HepG2 (cell line): Measurements from ENCODE around the gene PCSK6. TPM values are rescaled to one million over a fixed set of nuclear protein-coding genes. Genes with fewer than 3 reads are reported as not detected.

ENCODE experiments used
- ELF1 ChIP-seq: sonication (generic); formaldehyde crosslinking; IDR thresholded peaks from 2 replicates; pipeline ENCODE4 v1.4.0; 2020; ENCODE audit warnings: missing genetic modification reagents
- EP300 ChIP-seq, 3 experiments: sonication (generic) in 1 of 3; formaldehyde crosslinking in 1 of 3; IDR thresholded peaks; 2 replicates each; pipeline versions ENCODE4 v1.5.1 to v1.6.1; 2011 to 2020; ENCODE audit warnings: low read depth in 2 of 3, low read length in 2 of 3, borderline replicate concordance in 1 of 3, improper control_type of control experiment in 1 of 3, mild to moderate bottlenecking in 1 of 3, missing genetic modification reagents in 1 of 3, moderate library complexity in 1 of 3
- HDAC2 ChIP-seq: sonication (generic); formaldehyde crosslinking; IDR thresholded peaks from 2 replicates; pipeline ENCODE4 v1.4.0; 2020; ENCODE audit warnings: missing genetic modification reagents
- HNRNPL ChIP-seq: fragments of 200-400 bp; formaldehyde crosslinking; IDR thresholded peaks from 2 replicates; pipeline ENCODE4 v1.6.1; 2017; ENCODE audit warnings: mild to moderate bottlenecking, low read depth, low read length
- NR2C2 ChIP-seq: sonication (generic); formaldehyde crosslinking; IDR thresholded peaks from 2 replicates; pipeline ENCODE4 v1.4.0; 2020; ENCODE audit warnings: missing genetic modification reagents, mild to moderate bottlenecking, moderate library complexity, borderline replicate concordance
- ZBTB43 ChIP-seq: sonication (generic); formaldehyde crosslinking; conservative IDR thresholded peaks from 2 replicates; pipeline ENCODE4 v1.4.0; 2020; ENCODE audit warnings: missing genetic modification reagents
- ZBTB8A ChIP-seq: sonication (generic); formaldehyde crosslinking; IDR thresholded peaks from 2 replicates; pipeline ENCODE4 v1.4.0; 2020; ENCODE audit warnings: mild to moderate bottlenecking, low read depth, missing genetic modification reagents, borderline replicate concordance
- ZNF225 ChIP-seq: sonication (generic); formaldehyde crosslinking; IDR thresholded peaks from 2 replicates; pipeline ENCODE4 v1.4.0; 2020; ENCODE audit warnings: mild to moderate bottlenecking, missing genetic modification reagents
- ZNF280D ChIP-seq: sonication (generic); formaldehyde crosslinking; IDR thresholded peaks from 2 replicates; pipeline ENCODE4 v1.5.1; 2020; ENCODE audit warnings: mild to moderate bottlenecking, missing genetic modification reagents
- ZNF431 ChIP-seq: sonication (generic); formaldehyde crosslinking; IDR thresholded peaks from 2 replicates; pipeline ENCODE4 v1.9.0; 2022; ENCODE audit warnings: missing genetic modification reagents, low read depth, mild to moderate bottlenecking, borderline replicate concordance
- ZNF607 ChIP-seq: sonication (generic); formaldehyde crosslinking; IDR thresholded peaks from 2 replicates; pipeline ENCODE4 v1.5.1; 2020; ENCODE audit warnings: missing genetic modification reagents, mild to moderate bottlenecking, borderline replicate concordance
- ZNF629 ChIP-seq: sonication (generic); formaldehyde crosslinking; conservative IDR thresholded peaks from 2 replicates; pipeline ENCODE4 v1.5.0; 2020; ENCODE audit warnings: missing genetic modification reagents
- ZNF75D ChIP-seq: sonication (generic); formaldehyde crosslinking; IDR thresholded peaks from 2 replicates; pipeline ENCODE4 v1.8.1; 2023; ENCODE audit warnings: missing genetic modification reagents, mild to moderate bottlenecking, borderline replicate concordance
- polyA plus RNA-seq, 8 experiments: library from polyadenylated mRNA; depleted of rRNA in 3 of 8; stranded (reverse) in 7 of 8; unstranded in 1 of 8; fragments of >200 nt; fragmentation: Illumina TruSeq in 4 of 8; extraction: Trizol in 4 of 8; gene quantifications; 2 replicates each; pipeline versions ENCODE4 v1.2.1 to v1.2.3, GENCODE V29; 2011 to 2016; ENCODE audit warnings: low read depth in 4 of 8, missing spikeins in 1 of 8, mixed read lengths in 1 of 8; ENCODE audit not compliant: insufficient read depth in 1 of 8
- total RNA-seq, 5 experiments: library from RNA; depleted of rRNA; stranded (reverse); fragments of >200 nt; fragmentation: Illumina TruSeq; extraction: Trizol; gene quantifications; 2 replicates each; pipeline ENCODE4 v1.2.3, GENCODE V29; 2016; ENCODE audit warnings: low read depth in 1 of 5
- TF ChIP-seq, protein P1 (sequence below): sonication (generic); formaldehyde crosslinking; IDR thresholded peaks from 2 replicates; pipeline ENCODE4 v1.5.1; 2020; ENCODE audit warnings: missing genetic modification reagents, mild to moderate bottlenecking, borderline replicate concordance
- TF ChIP-seq, protein P2 (sequence below): sonication (generic); formaldehyde crosslinking; IDR thresholded peaks from 2 replicates; pipeline ENCODE4 v1.4.0; 2020; ENCODE audit warnings: missing genetic modification reagents
- TF ChIP-seq, protein P3 (sequence below): IDR thresholded peaks from 2 replicates; pipeline ENCODE4 v1.4.0; 2020; ENCODE audit warnings: mild to moderate bottlenecking, missing genetic modification reagents

PCSK6 gene
- total and polyA plus RNA-seq, 2 of the 13 experiments (the other 11 are each of a cell fraction or from before 2014, with no cell fraction given): 56.5 to 155 TPM

- TF ChIP-seq ZBTB43 (CRISPR knock-in tag): no peak
- no peak for TF ChIP-seq HDAC2 (CRISPR knock-in tag)
- TF ChIP-seq, protein P1, sequence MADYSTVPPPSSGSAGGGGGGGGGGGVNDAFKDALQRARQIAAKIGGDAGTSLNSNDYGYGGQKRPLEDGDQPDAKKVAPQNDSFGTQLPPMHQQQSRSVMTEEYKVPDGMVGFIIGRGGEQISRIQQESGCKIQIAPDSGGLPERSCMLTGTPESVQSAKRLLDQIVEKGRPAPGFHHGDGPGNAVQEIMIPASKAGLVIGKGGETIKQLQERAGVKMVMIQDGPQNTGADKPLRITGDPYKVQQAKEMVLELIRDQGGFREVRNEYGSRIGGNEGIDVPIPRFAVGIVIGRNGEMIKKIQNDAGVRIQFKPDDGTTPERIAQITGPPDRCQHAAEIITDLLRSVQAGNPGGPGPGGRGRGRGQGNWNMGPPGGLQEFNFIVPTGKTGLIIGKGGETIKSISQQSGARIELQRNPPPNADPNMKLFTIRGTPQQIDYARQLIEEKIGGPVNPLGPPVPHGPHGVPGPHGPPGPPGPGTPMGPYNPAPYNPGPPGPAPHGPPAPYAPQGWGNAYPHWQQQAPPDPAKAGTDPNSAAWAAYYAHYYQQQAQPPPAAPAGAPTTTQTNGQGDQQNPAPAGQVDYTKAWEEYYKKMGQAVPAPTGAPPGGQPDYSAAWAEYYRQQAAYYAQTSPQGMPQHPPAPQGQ (CRISPR knock-in tag): no peak
- 0 out of 2 replicates have a peak, but pooled peaks have one; percentile 21 for TF ChIP-seq ZNF280D
- TF ChIP-seq EP300 (IDR thresholded peaks at IDR 0.05; ENCODE audit: low read depth in 2 of 2, low read length in 2 of 2): 0 out of 4 replicates have a peak, but pooled peaks of 1 of the 2 experiments have one; percentile 33
- no peak for TF ChIP-seq EP300 (CRISPR knock-in tag; IDR thresholded peaks at IDR 0.05; ENCODE audit: borderline replicate concordance)
- TF ChIP-seq ZNF75D (CRISPR knock-in tag): no peak
- TF ChIP-seq, protein P2, sequence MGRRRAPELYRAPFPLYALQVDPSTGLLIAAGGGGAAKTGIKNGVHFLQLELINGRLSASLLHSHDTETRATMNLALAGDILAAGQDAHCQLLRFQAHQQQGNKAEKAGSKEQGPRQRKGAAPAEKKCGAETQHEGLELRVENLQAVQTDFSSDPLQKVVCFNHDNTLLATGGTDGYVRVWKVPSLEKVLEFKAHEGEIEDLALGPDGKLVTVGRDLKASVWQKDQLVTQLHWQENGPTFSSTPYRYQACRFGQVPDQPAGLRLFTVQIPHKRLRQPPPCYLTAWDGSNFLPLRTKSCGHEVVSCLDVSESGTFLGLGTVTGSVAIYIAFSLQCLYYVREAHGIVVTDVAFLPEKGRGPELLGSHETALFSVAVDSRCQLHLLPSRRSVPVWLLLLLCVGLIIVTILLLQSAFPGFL (CRISPR knock-in tag): no peak
- TF ChIP-seq NR2C2: peak; percentile 45; the same call in 1 of the 2 replicates
- TF ChIP-seq HNRNPL: no peak
- TF ChIP-seq, protein P3, sequence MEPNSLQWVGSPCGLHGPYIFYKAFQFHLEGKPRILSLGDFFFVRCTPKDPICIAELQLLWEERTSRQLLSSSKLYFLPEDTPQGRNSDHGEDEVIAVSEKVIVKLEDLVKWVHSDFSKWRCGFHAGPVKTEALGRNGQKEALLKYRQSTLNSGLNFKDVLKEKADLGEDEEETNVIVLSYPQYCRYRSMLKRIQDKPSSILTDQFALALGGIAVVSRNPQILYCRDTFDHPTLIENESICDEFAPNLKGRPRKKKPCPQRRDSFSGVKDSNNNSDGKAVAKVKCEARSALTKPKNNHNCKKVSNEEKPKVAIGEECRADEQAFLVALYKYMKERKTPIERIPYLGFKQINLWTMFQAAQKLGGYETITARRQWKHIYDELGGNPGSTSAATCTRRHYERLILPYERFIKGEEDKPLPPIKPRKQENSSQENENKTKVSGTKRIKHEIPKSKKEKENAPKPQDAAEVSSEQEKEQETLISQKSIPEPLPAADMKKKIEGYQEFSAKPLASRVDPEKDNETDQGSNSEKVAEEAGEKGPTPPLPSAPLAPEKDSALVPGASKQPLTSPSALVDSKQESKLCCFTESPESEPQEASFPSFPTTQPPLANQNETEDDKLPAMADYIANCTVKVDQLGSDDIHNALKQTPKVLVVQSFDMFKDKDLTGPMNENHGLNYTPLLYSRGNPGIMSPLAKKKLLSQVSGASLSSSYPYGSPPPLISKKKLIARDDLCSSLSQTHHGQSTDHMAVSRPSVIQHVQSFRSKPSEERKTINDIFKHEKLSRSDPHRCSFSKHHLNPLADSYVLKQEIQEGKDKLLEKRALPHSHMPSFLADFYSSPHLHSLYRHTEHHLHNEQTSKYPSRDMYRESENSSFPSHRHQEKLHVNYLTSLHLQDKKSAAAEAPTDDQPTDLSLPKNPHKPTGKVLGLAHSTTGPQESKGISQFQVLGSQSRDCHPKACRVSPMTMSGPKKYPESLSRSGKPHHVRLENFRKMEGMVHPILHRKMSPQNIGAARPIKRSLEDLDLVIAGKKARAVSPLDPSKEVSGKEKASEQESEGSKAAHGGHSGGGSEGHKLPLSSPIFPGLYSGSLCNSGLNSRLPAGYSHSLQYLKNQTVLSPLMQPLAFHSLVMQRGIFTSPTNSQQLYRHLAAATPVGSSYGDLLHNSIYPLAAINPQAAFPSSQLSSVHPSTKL: peak; percentile 44; the same call in 1 of the 2 replicates
- TF ChIP-seq ZNF225: 0 out of 2 replicates have a peak, but pooled peaks have one; percentile 2
- TF ChIP-seq ZBTB8A (CRISPR knock-in tag): no peak
- TF ChIP-seq ZNF629: no peak
- TF ChIP-seq ELF1 (CRISPR knock-in tag): peak; percentile 72
- TF ChIP-seq ZNF431 (CRISPR knock-in tag): no peak
- TF ChIP-seq ZNF607: no peak
Measured at GRCh38 chr15:101324524-101325177, 164.9 kb downstream of the PCSK6 start (continued).
